Measurements from ENCODE around the gene CHRNA4. TPM values are rescaled to one million over a fixed set of nuclear protein-coding genes. Genes with fewer than 3 reads are reported as not detected.

The CHRNA4 gene
- total RNA-seq (not detected in 2 replicates), polyA plus RNA-seq (not detected in 2 replicates), polyA minus RNA-seq (ENCODE audit: low replicate concordance) (not detected in 2 replicates)
- polyA plus RNA-seq (2012) = not detected in 2 replicates

- Histone ChIP-seq H3K4me2 (ENCODE audit: extremely low read depth, insufficient read depth, low read length) (no peak within 1 kb of the TSS), H3K27me3 (ENCODE audit: control insufficient read depth, insufficient read depth, low read length) (no peaks in the 10 kb centered on the region), H4K20me1 (ENCODE audit: control insufficient read depth, extremely low read depth, insufficient read depth, low read length) (no peaks in the 10 kb centered on the region), H3K79me2 (ENCODE audit: control insufficient read depth, insufficient read depth, low read length) (no peaks in the 10 kb centered on the region), H3K36me3 (ENCODE audit: control insufficient read depth, insufficient read depth, low read length) (no peaks in the 10 kb centered on the region), H2AFZ (ENCODE audit: low read length) (no peak within 1 kb of the TSS), H3K9me3 (ENCODE audit: control insufficient read depth, insufficient read depth, low read depth, low read length) (no peaks in the 10 kb centered on the region), H3K4me1 (ENCODE audit: control insufficient read depth, extremely low read depth, insufficient read depth, low read length) (no peaks in the 10 kb centered on the region), H3K4me3 (replicated peaks in 1 of 4; ENCODE audit: control extremely low read depth in 1 of 4, insufficient read depth in 1 of 4, low read depth in 3 of 4, low read length in 4 of 4) (no peak within 1 kb of the TSS), H3K27ac (ENCODE audit: insufficient read depth, low read length) (no peak within 1 kb of the TSS), H3K9ac (ENCODE audit: insufficient read depth, low read length) (no peak within 1 kb of the TSS)
- DNase-seq (ENCODE audit: low read depth in 2 of 2) = no peak
- no peak for TF ChIP-seq CTCF (conservative IDR thresholded peaks at IDR 0.05 in 1 of 2, IDR thresholded peaks at IDR 0.05 in 1 of 2; ENCODE audit: low read depth in 1 of 2, low read length in 2 of 2)
- TF ChIP-seq EZH2 (IDR thresholded peaks at IDR 0.05; ENCODE audit: low read length, missing control alignments) = no peak
Observed at GRCh38 chr20:63360850-63361518, at the start of gene CHRNA4. Gene CHRNA4, minus strand, starts transcription at chr20:63361349. Its CDS starts 184 bp downstream, at chr20:63361165.

- no peak overlapping the region for H3K27ac ChIP-seq (ENCODE audit: insufficient read depth, low read length)
- no peaks in the 10 kb centered on the region for H3K79me2 ChIP-seq (ENCODE audit: control insufficient read depth, insufficient read depth, low read length)
- H3K9me3 ChIP-seq (ENCODE audit: control insufficient read depth, insufficient read depth, low read depth, low read length) = no peaks in the 10 kb centered on the region
- H2AFZ ChIP-seq (ENCODE audit: low read length) = no peak overlapping the region
- no peak overlapping the region for H3K4me2 ChIP-seq (ENCODE audit: extremely low read depth, insufficient read depth, low read length)
- no peak for DNase-seq (ENCODE audit: low read depth in 2 of 2)
- H3K27me3 ChIP-seq (ENCODE audit: control insufficient read depth, insufficient read depth, low read length) = no peaks in the 10 kb centered on the region
- TF ChIP-seq EZH2 (IDR thresholded peaks at IDR 0.05; ENCODE audit: low read length, missing control alignments) (no peak), CTCF (conservative IDR thresholded peaks at IDR 0.05 in 1 of 2, IDR thresholded peaks at IDR 0.05 in 1 of 2; ENCODE audit: low read depth in 1 of 2, low read length in 2 of 2) (no peak)
- no peaks in the 10 kb centered on the region for H3K4me1 ChIP-seq (ENCODE audit: control insufficient read depth, extremely low read depth, insufficient read depth, low read length)
- H3K9ac ChIP-seq (ENCODE audit: insufficient read depth, low read length) = no peak overlapping the region
- H3K36me3 ChIP-seq (ENCODE audit: control insufficient read depth, insufficient read depth, low read length) = no peaks in the 10 kb centered on the region
- no peak overlapping the region for H3K4me3 ChIP-seq (replicated peaks in 1 of 4; ENCODE audit: control extremely low read depth in 1 of 4, insufficient read depth in 1 of 4, low read depth in 3 of 4, low read length in 4 of 4)
- no peaks in the 10 kb centered on the region for H4K20me1 ChIP-seq (ENCODE audit: control insufficient read depth, extremely low read depth, insufficient read depth, low read length)
Observed at GRCh38 chr20:63409834-63410435, 48.8 kb upstream of the CHRNA4 start.

GRCh38 chr20:63409066-63409833 lies 48.1 kb upstream of the CHRNA4 start:
- no peak for DNase-seq (ENCODE audit: low read depth in 2 of 2)
- H3K27ac ChIP-seq (ENCODE audit: insufficient read depth, low read length) = no peak overlapping the region
- no peak overlapping the region for H2AFZ ChIP-seq (ENCODE audit: low read length)
- no peaks in the 10 kb centered on the region for H3K4me1 ChIP-seq (ENCODE audit: control insufficient read depth, extremely low read depth, insufficient read depth, low read length)
- H3K27me3 ChIP-seq (ENCODE audit: control insufficient read depth, insufficient read depth, low read length) = no peaks in the 10 kb centered on the region
- H3K4me3 ChIP-seq (replicated peaks in 1 of 4; ENCODE audit: control extremely low read depth in 1 of 4, insufficient read depth in 1 of 4, low read depth in 3 of 4, low read length in 4 of 4) = no peak overlapping the region
- H4K20me1 ChIP-seq (ENCODE audit: control insufficient read depth, extremely low read depth, insufficient read depth, low read length) = no peaks in the 10 kb centered on the region
- H3K4me2 ChIP-seq (ENCODE audit: extremely low read depth, insufficient read depth, low read length) = no peak overlapping the region
- no peak overlapping the region for H3K9ac ChIP-seq (ENCODE audit: insufficient read depth, low read length)
- no peaks in the 10 kb centered on the region for H3K9me3 ChIP-seq (ENCODE audit: control insufficient read depth, insufficient read depth, low read depth, low read length)
- no peak for TF ChIP-seq CTCF (conservative IDR thresholded peaks at IDR 0.05 in 1 of 2, IDR thresholded peaks at IDR 0.05 in 1 of 2; ENCODE audit: low read depth in 1 of 2, low read length in 2 of 2)
- no peak for TF ChIP-seq EZH2 (IDR thresholded peaks at IDR 0.05; ENCODE audit: low read length, missing control alignments)
- H3K36me3 ChIP-seq (ENCODE audit: control insufficient read depth, insufficient read depth, low read length) = no peaks in the 10 kb centered on the region
- H3K79me2 ChIP-seq (ENCODE audit: control insufficient read depth, insufficient read depth, low read length) = no peaks in the 10 kb centered on the region

Data from fibroblast of lung (primary cell).